Erythroblast (primary cell): ENCODE measurements around the gene NINL.

ENCODE experiments used
- GATA1 ChIP-seq: IDR thresholded peaks from 2 replicates; pipeline ENCODE4 v1.6.1; 2011; ENCODE audit warnings: low read depth, mild to moderate bottlenecking, control low read depth, low read length, moderate library complexity
- POLR2A ChIP-seq: IDR thresholded peaks from 2 replicates; pipeline ENCODE4 v1.6.1; 2011; ENCODE audit warnings: mild to moderate bottlenecking, low read length

DNA sequence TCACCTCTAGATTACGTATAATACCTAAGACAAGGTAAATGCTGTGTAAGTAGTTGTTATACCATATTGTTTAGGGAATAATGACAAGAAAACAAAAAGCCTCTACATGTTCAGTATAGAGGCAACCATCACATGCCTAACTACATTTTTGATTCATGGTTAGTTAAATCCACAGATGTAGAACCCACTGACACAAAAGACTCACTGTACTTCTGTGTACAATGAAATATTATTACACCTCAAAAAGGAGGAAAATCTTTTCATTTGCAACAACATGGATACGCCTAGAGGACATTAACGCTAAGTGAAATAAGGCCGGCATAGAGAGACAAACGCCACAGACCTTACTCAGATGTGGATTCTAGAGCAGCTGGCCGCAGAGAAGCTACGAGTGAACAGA lies 50.5 kb downstream of the NINL start:
- TF ChIP-seq POLR2A (no peak), GATA1 (no peak)
